ENCODE results near the gene CDYL2. TPM values are rescaled to one million over a fixed set of nuclear protein-coding genes. Genes with fewer than 3 reads are reported as not detected.

CDYL2 gene
- total and polyA plus RNA-seq, 7 donors = 1.2 to 8.8 (median 2.5) TPM

DNA sequence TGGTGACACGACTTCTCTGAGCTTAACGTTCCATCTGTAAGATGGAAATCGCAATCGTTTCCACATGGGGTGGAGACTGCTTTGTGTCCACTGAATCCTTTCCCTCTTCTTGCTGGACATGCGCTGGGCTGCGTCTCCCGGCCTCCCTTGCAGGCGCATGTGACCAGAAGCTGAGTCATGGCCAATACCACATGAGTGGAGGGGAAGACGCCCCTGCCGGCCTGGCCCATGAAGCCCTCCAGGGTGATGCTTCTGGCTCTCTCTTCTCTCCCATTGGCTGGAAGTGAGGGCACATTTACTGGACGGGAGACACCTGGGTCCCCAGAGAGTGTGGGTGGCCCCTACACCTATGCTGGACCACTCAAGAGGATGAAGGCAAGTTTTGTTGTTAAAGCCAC is 192.5 kb downstream of the CDYL2 start:
- H3K4me1 ChIP-seq = no peaks in the 10 kb centered on the region
- no peaks in the 10 kb centered on the region for H3K27me3 ChIP-seq
- no peaks in the 10 kb centered on the region for H3K9me3 ChIP-seq
- intact Hi-C loops (cut with DNase I) = no loop called here
- TF ChIP-seq, protein P1, sequence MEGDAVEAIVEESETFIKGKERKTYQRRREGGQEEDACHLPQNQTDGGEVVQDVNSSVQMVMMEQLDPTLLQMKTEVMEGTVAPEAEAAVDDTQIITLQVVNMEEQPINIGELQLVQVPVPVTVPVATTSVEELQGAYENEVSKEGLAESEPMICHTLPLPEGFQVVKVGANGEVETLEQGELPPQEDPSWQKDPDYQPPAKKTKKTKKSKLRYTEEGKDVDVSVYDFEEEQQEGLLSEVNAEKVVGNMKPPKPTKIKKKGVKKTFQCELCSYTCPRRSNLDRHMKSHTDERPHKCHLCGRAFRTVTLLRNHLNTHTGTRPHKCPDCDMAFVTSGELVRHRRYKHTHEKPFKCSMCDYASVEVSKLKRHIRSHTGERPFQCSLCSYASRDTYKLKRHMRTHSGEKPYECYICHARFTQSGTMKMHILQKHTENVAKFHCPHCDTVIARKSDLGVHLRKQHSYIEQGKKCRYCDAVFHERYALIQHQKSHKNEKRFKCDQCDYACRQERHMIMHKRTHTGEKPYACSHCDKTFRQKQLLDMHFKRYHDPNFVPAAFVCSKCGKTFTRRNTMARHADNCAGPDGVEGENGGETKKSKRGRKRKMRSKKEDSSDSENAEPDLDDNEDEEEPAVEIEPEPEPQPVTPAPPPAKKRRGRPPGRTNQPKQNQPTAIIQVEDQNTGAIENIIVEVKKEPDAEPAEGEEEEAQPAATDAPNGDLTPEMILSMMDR (IDR thresholded peaks at IDR 0.05) = no peak
- TF ChIP-seq EP300 (IDR thresholded peaks at IDR 0.05) (no peak), POLR2A (IDR thresholded peaks at IDR 0.05) (no peak), POLR2AphosphoS5 (IDR thresholded peaks at IDR 0.05) (no peak)
- no peaks in the 10 kb centered on the region for H3K36me3 ChIP-seq
- WGBS, 2 donors = 94 to 98% methylated on average over 11 of the region's 11 CpGs
- H3K4me3 ChIP-seq = no peak overlapping the region
- no peak for DNase-seq
- H3K27ac ChIP-seq = no peak overlapping the region

DNA sequence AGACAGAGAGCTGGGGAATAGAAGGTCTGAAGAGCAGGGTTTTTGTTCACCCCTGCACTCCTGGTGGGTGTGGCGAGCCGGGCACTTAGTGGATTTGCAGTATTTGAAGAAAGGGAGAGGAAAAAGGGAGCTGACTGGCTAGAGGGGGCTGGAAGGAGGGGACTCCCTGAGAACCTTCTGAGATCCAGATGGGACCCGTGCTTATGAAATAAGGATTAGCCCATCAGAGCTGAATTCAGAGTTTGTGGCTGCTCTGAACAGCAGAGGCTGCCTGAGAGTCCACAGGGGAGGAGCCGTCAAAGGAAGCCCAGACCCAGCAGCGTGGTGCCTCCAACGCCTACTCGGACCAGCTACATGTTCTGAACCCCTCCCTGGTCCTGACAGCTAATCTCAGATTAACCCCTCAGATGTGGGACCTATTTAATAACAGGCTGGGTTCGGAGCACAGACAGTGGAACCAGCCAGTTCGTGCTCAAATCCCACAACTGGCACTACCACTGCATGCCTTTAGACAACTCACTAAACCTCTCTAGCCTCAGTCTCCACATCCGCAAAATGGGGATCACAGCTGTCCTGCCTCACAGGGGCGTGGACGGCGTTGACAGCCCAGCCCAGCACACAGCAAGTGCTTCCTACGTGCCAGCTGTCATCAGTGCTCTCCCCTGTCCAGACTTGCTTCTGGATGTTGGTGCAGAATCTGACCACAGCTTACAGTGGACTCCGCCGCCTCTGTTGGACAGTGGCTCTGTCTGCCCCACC is 193.0 kb downstream of the CDYL2 start:
- Histone ChIP-seq H3K27ac (no peak overlapping the region), H3K4me3 (no peak overlapping the region), H3K27me3 (no peaks in the 10 kb centered on the region), H3K9me3 (no peaks in the 10 kb centered on the region), H3K36me3 (no peaks in the 10 kb centered on the region), H3K4me1 (no peaks in the 10 kb centered on the region)
- WGBS, 2 donors = 89 to 90% methylated on average over 16 of the region's 16 CpGs
- intact Hi-C loops (cut with DNase I) = no loop called here
- TF ChIP-seq POLR2A (IDR thresholded peaks at IDR 0.05) (no peak), EP300 (IDR thresholded peaks at IDR 0.05) (no peak), POLR2AphosphoS5 (IDR thresholded peaks at IDR 0.05) (no peak)
- TF ChIP-seq, protein P1 (IDR thresholded peaks at IDR 0.05) = no peak
- no peak for DNase-seq

DNA sequence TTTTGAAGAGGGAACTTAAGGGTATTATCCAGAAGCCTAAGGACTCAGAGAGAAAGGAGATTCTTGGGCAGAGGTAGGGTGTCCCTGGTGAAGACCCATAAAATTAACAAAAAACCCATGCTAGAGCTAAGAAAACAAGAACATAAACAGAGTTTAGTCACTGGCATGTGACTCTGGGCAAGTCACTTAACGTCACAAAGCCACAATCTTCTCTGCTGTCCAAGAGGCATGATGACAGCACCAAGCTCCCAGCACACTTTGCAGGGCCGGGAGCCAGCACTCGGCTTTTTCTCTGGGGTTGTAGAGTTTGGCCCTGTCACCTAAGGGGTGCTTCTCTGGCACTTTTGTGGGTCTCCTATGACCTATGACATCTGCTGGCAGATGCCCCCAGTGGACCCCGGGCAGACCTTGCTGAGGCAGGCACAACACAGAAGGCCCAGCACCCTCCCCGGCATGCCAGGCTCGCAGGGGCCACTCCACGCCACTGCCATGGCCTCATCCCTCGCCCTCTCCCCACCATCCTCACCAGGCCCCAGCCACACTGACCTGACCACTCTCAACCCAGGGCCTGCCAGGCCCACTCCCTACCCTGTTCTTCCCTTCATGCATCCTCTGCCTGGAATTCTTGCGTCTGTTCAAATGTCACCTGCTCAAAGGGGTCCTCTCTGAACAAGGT is 193.8 kb downstream of the CDYL2 start:
- 91 to 92% methylated on average over 9 of the region's 9 CpGs for WGBS, 2 donors
- no peak for TF ChIP-seq EP300 (IDR thresholded peaks at IDR 0.05)
- TF ChIP-seq, protein P1 (IDR thresholded peaks at IDR 0.05) = no peak
- no peak for TF ChIP-seq POLR2AphosphoS5 (IDR thresholded peaks at IDR 0.05)
- no peak for TF ChIP-seq POLR2A (IDR thresholded peaks at IDR 0.05)

DNA sequence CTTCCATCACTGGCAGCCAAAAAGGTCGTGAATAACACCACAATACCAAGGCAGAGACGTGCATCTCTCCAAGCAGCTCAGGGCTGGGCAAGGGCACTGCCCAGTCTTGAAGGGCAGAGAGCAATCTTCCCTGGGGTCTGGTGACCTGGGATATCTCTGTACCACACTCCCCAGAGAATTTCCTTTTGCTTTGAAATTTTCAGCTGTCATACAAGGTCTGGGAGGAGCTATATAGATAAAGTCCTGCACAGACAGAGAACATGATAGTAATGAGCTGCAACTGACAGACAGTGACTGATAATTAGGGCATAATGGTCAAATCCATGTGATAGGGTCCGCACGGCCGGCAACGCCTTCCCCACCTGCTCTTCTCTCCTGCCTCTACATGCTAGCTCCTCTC is 195.5 kb downstream of the CDYL2 start:
- Histone ChIP-seq H3K27ac (no peak overlapping the region), H3K4me3 (no peak overlapping the region), H3K27me3 (no peaks in the 10 kb centered on the region), H3K36me3 (no peaks in the 10 kb centered on the region), H3K9me3 (no peaks in the 10 kb centered on the region), H3K4me1 (no peaks in the 10 kb centered on the region)
- WGBS, 2 donors = 89 to 92% methylated on average over 6 of the region's 6 CpGs
- TF ChIP-seq POLR2A (IDR thresholded peaks at IDR 0.05) (no peak), EP300 (IDR thresholded peaks at IDR 0.05) (no peak), POLR2AphosphoS5 (IDR thresholded peaks at IDR 0.05) (no peak)
- TF ChIP-seq, protein P1 (IDR thresholded peaks at IDR 0.05) = no peak
- intact Hi-C loops (cut with DNase I) = no loop called here
- no peak for DNase-seq

More for the DNA sequence above, 193.8 kb downstream of the CDYL2 start:
- Histone ChIP-seq H3K4me3 (no peak overlapping the region), H3K4me1 (no peaks in the 10 kb centered on the region), H3K36me3 (no peaks in the 10 kb centered on the region), H3K9me3 (no peaks in the 10 kb centered on the region), H3K27me3 (no peaks in the 10 kb centered on the region), H3K27ac (no peak overlapping the region)
- DNase-seq = no peak
- intact Hi-C loops (cut with DNase I) = no loop called here
